Fibroblast of lung (primary cell): ENCODE measurements around the gene COL4A1.

ENCODE experiments used
- EZH2 ChIP-seq: IDR thresholded peaks from 2 replicates; pipeline ENCODE4 v1.5.1; 2012; ENCODE audit warnings: low read length, control low read depth, mild to moderate bottlenecking; ENCODE audit errors: missing control alignments
- TF ChIP-seq, protein P1 (sequence below), 2 donors: IDR thresholded peaks in 1 of 2; conservative IDR thresholded peaks in 1 of 2; 1 replicate in 1 of 2; 2 replicates in 1 of 2; pipeline ENCODE4 v1.5.1; 2011 to 2012; ENCODE audit warnings: low read length in 2 of 2, control low read depth in 1 of 2, inconsistent platforms in 1 of 2, low read depth in 1 of 2, mild to moderate bottlenecking in 1 of 2

DNA sequence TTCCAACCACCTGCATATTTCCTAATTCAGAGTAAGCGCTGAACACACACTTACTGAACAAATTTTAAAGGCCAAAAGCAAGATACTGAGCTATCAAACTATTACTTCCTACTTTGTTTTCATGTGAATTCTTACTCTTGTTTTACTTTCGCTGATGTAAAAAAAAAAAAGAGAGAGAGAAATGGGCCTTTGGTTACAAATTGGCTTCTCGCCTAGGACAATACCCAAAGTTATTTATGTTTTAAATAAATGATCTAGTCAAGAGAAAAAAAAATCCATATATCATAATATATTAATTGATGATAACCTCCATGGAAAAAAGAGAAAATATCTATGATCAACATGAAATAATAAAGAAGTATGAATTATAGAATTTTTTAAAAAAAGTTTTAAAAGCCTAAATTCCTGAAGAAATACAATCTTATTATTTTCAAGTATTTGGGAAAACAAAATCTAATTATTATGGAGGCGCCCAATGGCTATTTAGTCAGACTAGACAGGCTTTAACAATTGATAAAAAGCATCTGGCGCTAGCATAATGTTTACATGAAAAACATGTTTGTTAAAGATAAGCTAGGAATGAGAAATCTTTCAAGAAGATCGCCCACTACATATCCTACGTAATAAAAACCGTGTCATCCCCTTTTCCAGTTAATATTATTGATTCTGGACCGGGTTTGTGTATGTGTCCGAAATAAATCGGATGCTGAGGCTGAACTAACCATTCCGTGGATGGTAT, 9.0 kb downstream of the COL4A1 start:
- TF ChIP-seq, protein P1, sequence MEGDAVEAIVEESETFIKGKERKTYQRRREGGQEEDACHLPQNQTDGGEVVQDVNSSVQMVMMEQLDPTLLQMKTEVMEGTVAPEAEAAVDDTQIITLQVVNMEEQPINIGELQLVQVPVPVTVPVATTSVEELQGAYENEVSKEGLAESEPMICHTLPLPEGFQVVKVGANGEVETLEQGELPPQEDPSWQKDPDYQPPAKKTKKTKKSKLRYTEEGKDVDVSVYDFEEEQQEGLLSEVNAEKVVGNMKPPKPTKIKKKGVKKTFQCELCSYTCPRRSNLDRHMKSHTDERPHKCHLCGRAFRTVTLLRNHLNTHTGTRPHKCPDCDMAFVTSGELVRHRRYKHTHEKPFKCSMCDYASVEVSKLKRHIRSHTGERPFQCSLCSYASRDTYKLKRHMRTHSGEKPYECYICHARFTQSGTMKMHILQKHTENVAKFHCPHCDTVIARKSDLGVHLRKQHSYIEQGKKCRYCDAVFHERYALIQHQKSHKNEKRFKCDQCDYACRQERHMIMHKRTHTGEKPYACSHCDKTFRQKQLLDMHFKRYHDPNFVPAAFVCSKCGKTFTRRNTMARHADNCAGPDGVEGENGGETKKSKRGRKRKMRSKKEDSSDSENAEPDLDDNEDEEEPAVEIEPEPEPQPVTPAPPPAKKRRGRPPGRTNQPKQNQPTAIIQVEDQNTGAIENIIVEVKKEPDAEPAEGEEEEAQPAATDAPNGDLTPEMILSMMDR (conservative IDR thresholded peaks at IDR 0.05 in 1 of 2, IDR thresholded peaks at IDR 0.05 in 1 of 2; ENCODE audit: low read depth in 1 of 2, low read length in 2 of 2): no peak
- TF ChIP-seq EZH2: no peak
